Activated T-helper 2 cell treated with anti-CD3 and anti-CD28 coated beads, Interferon-gamma antibody, Interleukin-2, Interleukin-4, amounts not matched to agents 10 μg/mL and 5 μg/mL and 100 μg/mL, durations not matched to agents 14 hours and 24 hours and 36 hours (primary cell): ENCODE measurements around the gene CUL4B. TPM values are rescaled to one million over a fixed set of nuclear protein-coding genes. Genes with fewer than 3 reads are reported as not detected.
"Not testable (repeated sequence)": the region's sequence is repeated elsewhere in the genome, so short reads cannot be mapped to it uniquely, and the experiment has no call there.

Source experiments
- DNase-seq: peaks from one replicate; pipeline ENCODE4 v3.0.0; 2021; ENCODE audit warnings: low spot score
- H3K27ac Mint-ChIP-seq: one replicate; pipeline ENCODE4 v1.8.0; 2021; ENCODE audit warnings: mixed read lengths
- H3K27me3 Mint-ChIP-seq: one replicate; pipeline ENCODE4 v1.8.0; 2021; ENCODE audit warnings: low read depth, mixed read lengths
- H3K36me3 Mint-ChIP-seq: one replicate; pipeline ENCODE4 v1.8.0; 2021; ENCODE audit warnings: low read depth, mixed read lengths
- H3K4me1 Mint-ChIP-seq: one replicate; pipeline ENCODE4 v1.8.0; 2021; ENCODE audit warnings: low read depth, mixed read lengths
- H3K4me3 Mint-ChIP-seq: one replicate; pipeline ENCODE4 v1.8.0; 2021; ENCODE audit warnings: low read depth, mild to moderate bottlenecking, moderate library complexity, mixed read lengths
- H3K9me3 Mint-ChIP-seq: one replicate; pipeline ENCODE4 v1.8.0; 2021; ENCODE audit warnings: mixed read lengths
- intact Hi-C: fragments of 100-400 bp; cut with micrococcal nuclease; formaldehyde crosslinking; loops from one replicate; pipeline ENCODE4 v1.15.1; 2023
- total RNA-seq: library from RNA; stranded (reverse); gene quantifications from 2 replicates; pipeline ENCODE4 v1.2.3, GENCODE V29; 2022

Gene CUL4B
- 26.9 and 30.7 TPM in 2 replicates for total RNA-seq

DNA sequence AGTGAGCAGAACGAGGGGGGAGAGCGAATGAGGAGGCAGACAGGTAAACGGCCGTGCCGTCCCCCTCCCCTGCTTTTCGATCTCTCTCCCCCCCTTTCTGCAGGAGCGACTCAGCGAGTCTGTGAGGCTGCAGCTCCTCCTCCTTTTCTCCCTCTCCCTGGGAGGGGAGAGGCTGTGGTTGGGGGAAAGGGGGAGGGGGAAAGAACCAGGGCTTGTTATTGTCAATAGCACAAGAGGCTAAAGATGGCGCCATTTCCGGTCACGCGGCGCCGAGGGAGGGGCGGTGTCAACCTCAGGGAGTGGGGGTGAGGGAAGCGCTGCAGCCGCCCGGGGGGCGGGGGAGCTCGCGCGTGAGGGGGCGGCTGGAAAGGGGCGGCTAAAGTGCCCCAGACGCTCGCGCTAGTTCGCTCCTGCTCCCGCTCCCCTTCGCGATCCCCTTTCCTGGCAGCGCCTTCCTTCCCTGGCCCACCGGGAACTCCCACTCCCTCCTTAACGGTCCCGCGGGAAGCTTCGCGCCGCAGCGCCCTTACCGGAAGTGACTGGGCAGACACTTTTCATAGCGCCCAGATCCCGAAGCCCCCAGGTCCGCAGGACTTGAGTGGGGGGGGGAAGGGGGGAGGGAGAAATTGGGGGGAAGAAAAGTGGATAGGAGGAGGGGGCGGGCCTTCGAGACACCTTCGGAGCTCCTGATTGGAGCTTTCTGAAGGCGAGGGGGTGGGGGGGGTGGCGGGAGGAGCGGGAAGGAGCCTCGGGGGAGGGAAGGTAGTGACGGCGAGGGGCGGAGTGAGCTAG lies at the start of gene CUL4B:
CUL4B (minus strand) TSS at position 121 of the 792 bp plus-strand sequence. CDS start 324 bp downstream, outside the sequence.
- Mint-ChIP-seq H3K27me3 (no peaks in the 10 kb centered on the region), H3K36me3 (peaks cover 19% of the 10 kb centered on the region), H3K4me1 (peaks cover 29% of the 10 kb centered on the region), H3K27ac (peak within 1 kb of the TSS; percentile 93), H3K4me3 (peak within 1 kb of the TSS; percentile 98), H3K9me3 (no peaks in the 10 kb centered on the region)
- DNase-seq, result peak; percentile 88
- intact Hi-C loops, result loop anchor here (1.0 to 5.0 kb wide), 4 partner anchors 11 to 74 kb away; partner anchors contain the start of genes C1GALT1C1 and MCTS1

DNA sequence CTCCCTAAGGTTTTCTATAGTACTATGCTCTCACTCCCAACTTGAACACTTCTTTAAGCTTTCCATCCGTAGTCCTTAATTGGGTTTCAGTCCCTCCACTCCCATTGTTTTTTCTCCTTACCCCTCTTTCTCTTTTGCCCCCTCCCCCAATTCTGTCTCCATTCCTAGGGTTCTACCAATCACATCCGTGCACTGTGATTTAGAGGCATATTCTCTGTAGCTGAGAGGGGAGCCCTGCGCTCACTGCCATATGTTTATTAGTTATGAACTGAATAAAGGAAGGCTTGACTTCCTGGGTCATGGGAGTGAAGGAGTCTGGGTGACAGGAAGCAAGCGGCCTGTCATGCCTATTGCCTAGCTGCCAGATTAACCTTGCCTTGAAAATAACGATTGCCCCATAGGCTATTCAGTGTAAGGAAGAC lies 43.6 kb upstream of the CUL4B start:
- H3K36me3 Mint-ChIP-seq, result peaks cover 22% of the 10 kb centered on the region
- H3K4me3 Mint-ChIP-seq, result peak overlapping the region; percentile 97
- H3K9me3 Mint-ChIP-seq, result no peaks in the 10 kb centered on the region
- H3K27me3 Mint-ChIP-seq, result peaks cover 3% of the 10 kb centered on the region
- H3K4me1 Mint-ChIP-seq, result peaks cover 9% of the 10 kb centered on the region
- intact Hi-C loops, result loop anchor here (1.0 to 5.0 kb wide), 3 partner anchors 24 to 107 kb away; no protein-coding TSS in a partner anchor
- H3K27ac Mint-ChIP-seq, result peak overlapping the region; percentile 98
- peak; percentile 9 for DNase-seq

DNA sequence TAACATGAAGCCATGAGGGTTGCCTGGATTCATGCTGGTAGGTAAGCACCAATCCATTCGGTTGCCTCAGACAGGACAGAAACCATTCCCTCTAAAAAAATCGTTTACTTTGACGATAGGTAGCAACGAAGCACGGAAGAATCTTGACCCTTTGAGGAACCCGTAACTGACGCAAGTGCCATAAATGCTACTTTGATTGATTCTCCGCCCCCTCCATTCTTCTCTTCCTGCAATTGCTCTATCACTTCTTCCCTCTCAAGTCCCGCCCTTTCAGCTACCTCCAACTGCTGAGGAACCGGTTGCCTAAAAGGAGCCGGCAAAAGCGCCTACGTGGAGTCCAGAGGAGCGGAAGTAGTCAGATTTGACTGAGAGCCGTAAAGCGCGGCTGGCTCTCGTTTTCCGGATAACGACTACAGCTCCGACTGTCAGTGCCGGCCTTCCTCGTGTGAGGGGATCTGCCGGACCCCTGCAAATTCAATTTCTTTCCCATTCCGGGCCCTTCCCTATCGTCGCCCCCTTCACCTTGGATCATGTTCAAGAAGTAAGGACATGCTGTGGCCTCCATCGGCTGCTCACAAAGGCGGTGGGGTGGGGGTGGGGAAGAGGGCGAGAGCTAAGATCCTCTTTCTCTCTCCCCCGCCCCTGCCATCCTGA lies 43.1 kb upstream of the CUL4B start, which contains the start of gene MCTS1:
MCTS1 (plus strand) TSS at position 395 of the 654 bp plus-strand sequence; CDS start at position 531, 136 bp downstream.
- H3K27me3 Mint-ChIP-seq, result peaks cover 3% of the 10 kb centered on the region
- peak; percentile 79 for DNase-seq
- peaks cover 9% of the 10 kb centered on the region for H3K4me1 Mint-ChIP-seq
- peaks cover 20% of the 10 kb centered on the region for H3K36me3 Mint-ChIP-seq
- H3K9me3 Mint-ChIP-seq, result no peaks in the 10 kb centered on the region
- peak within 1 kb of the TSS; percentile 98 for H3K27ac Mint-ChIP-seq
- intact Hi-C loops, result loop anchor here (1.0 to 5.0 kb wide), 3 partner anchors 24 to 107 kb away; no protein-coding TSS in a partner anchor
- peak within 1 kb of the TSS; percentile 97 for H3K4me3 Mint-ChIP-seq

DNA sequence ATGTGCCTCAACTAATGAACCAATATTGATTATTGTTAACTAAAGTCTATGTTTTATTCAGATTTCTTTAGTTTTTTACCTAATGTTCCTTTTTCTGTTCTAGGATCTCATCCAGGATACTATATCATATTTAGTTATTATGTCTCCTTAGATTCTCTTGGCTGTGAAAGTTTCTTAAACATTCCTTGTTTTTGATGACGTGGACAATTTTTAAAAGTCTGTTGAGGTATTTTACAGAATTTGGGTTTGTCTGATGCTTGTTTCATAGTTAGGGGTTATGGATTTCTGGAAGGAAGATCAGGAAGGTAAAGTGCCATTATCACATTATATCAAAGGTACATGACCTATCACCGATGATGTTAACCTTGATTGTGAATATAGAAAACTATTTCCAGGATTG lies 24.9 kb upstream of the CUL4B start:
- intact Hi-C loops, result no loop called here
- no peak overlapping the region for H3K27ac Mint-ChIP-seq
- no peak overlapping the region for H3K4me3 Mint-ChIP-seq
- H3K36me3 Mint-ChIP-seq, result no peaks in the 10 kb centered on the region
- H3K4me1 Mint-ChIP-seq, result peaks cover 5% of the 10 kb centered on the region
- H3K9me3 Mint-ChIP-seq, result no peaks in the 10 kb centered on the region
- peaks cover 18% of the 10 kb centered on the region for H3K27me3 Mint-ChIP-seq
- no peak for DNase-seq

- intact Hi-C loops, result no loop called here
- Mint-ChIP-seq H3K4me1 (peaks cover 2% of the 10 kb centered on the region), H3K4me3 (no peak overlapping the region), H3K9me3 (no peaks in the 10 kb centered on the region), H3K27me3 (peaks cover 2% of the 10 kb centered on the region), H3K27ac (no peak overlapping the region), H3K36me3 (no peaks in the 10 kb centered on the region)
- no peak for DNase-seq
Observed at GRCh38 chrX:120575379-120576114, 14.8 kb upstream of the CUL4B start.

DNA sequence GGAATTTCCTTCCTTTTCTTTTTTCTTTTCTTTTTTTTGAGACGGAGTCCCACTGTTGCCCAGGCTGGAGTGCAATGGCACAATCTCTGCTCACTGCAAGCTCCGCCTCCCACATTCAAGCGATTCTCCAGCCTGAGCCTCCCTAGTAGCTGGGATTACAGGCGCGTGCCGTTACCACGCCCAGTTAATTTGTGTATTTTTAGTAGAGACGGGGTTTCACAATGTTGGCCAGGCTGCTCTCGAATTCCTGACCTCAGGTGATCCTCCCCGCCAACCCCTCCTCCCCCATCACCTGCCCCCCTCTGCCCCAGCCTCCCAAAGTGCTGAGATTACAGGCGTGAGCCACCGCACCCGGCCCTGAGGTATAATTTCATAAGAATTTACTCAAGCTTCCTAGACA lies 13.0 kb upstream of the CUL4B start:
- H3K27me3 Mint-ChIP-seq, H3K9me3 Mint-ChIP-seq, H3K27ac Mint-ChIP-seq, H3K4me1 Mint-ChIP-seq, H3K36me3 Mint-ChIP-seq, intact Hi-C loops, DNase-seq, H3K4me3 Mint-ChIP-seq: not testable (repeated sequence)

DNA sequence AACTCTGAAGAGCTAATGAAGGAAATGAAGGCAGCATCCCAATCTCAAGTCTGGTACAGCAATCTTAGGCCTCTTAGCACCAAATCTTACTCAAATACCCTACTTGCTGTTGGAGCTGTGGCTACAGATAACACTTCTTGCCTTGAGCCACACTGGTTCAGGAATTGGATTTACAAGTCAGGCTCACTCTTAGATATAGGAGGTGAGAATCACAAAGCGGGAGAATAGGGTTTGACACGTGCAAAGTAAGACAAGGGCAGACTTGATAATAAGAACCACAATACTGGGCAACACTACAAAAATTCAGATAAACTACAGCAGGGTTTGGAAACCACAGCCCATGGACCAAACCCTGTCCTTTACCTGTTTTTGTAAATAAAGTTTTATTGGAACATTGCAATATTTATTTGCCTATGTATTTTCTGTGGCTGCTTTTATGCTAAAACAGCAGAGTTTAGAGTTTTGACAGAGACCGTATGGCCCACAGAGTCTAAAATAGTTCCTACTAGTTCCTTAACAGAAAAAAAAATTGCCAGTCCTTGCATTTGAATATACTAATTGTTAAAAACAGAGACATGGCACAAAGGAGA lies 9.3 kb upstream of the CUL4B start:
- intact Hi-C loops, result no loop called here
- H3K36me3 Mint-ChIP-seq, result no peaks in the 10 kb centered on the region

DNA sequence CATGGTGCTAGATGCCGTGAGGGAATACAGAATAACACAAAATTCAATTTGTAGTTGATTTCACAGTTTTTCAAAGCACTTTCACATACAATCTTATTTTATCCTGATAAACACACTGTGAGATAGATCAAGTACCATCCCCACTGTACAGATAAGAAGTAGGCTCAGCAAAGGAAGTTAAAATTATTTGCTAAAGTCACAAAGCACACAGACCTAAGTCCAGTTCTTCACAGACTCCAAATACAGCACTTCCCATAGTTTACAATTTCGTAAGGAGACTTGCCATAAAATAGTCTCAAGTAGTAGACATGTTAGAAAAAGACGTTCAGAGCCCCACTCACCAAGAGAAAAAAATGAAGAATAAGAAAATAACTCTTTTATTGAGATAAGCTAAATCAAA lies 7.8 kb upstream of the CUL4B start:
- DNase-seq, result no peak
- intact Hi-C loops, result no loop called here
- H3K27me3 Mint-ChIP-seq, result no peaks in the 10 kb centered on the region
- H3K4me3 Mint-ChIP-seq, result no peak overlapping the region
- no peaks in the 10 kb centered on the region for H3K9me3 Mint-ChIP-seq
- no peak overlapping the region for H3K27ac Mint-ChIP-seq
- H3K36me3 Mint-ChIP-seq, result no peaks in the 10 kb centered on the region
- peaks cover 2% of the 10 kb centered on the region for H3K4me1 Mint-ChIP-seq

More for the DNA sequence above, 9.3 kb upstream of the CUL4B start:
- H3K4me3 Mint-ChIP-seq, result no peak overlapping the region
- no peaks in the 10 kb centered on the region for H3K9me3 Mint-ChIP-seq
- H3K27me3 Mint-ChIP-seq, result no peaks in the 10 kb centered on the region
- DNase-seq, result no peak
- peaks cover 2% of the 10 kb centered on the region for H3K4me1 Mint-ChIP-seq
- H3K27ac Mint-ChIP-seq, result no peak overlapping the region

GRCh38 chrX:120568035-120568434 lies 7.3 kb upstream of the CUL4B start:
- no peaks in the 10 kb centered on the region for H3K9me3 Mint-ChIP-seq
- H3K4me1 Mint-ChIP-seq, result peaks cover 2% of the 10 kb centered on the region
- intact Hi-C loops, result no loop called here
- no peaks in the 10 kb centered on the region for H3K36me3 Mint-ChIP-seq
- no peak for DNase-seq
- H3K27me3 Mint-ChIP-seq, result no peaks in the 10 kb centered on the region
- no peak overlapping the region for H3K4me3 Mint-ChIP-seq
- no peak overlapping the region for H3K27ac Mint-ChIP-seq

DNA sequence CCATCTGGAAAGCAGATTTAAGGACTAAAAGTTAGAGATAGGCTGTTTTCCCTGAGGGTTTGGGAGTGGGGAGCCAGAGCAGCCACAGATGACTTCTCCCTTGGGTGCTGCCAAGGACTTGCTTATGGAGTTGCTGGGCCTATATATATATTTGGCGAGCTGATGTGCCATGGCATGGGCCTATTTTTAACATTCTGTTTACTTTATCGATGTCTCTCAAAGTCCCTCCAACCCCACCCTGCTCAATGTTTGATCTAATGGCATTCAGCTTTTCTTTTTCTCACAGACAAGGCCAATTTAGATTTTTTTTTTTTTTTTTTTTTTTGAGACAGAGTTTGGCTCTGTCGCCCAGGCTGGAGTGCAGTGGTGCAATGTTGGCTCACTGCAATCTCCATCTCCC lies 6.1 kb upstream of the CUL4B start:
- Mint-ChIP-seq H3K4me3 (no peak overlapping the region), H3K27me3 (no peaks in the 10 kb centered on the region), H3K4me1 (peaks cover 9% of the 10 kb centered on the region), H3K27ac (no peak overlapping the region), H3K9me3 (no peaks in the 10 kb centered on the region), H3K36me3 (no peaks in the 10 kb centered on the region)
- intact Hi-C loops, result no loop called here
- no peak for DNase-seq

GRCh38 chrX:120564925-120565324 lies 4.2 kb upstream of the CUL4B start:
- DNase-seq, result no peak
- Mint-ChIP-seq H3K9me3 (no peaks in the 10 kb centered on the region), H3K27ac (no peak overlapping the region), H3K4me1 (peaks cover 9% of the 10 kb centered on the region), H3K27me3 (no peaks in the 10 kb centered on the region), H3K36me3 (no peaks in the 10 kb centered on the region), H3K4me3 (no peak overlapping the region)
- intact Hi-C loops, result loop anchor here (5.0 kb wide), 1 partner anchor 78 kb away; no protein-coding TSS in a partner anchor

GRCh38 chrX:120562569-120562926 lies 1.8 kb upstream of the CUL4B start:
- H3K36me3 Mint-ChIP-seq, result peaks cover 10% of the 10 kb centered on the region
- intact Hi-C loops, result loop anchor here (5.0 kb wide), 1 partner anchor 75 kb away; no protein-coding TSS in a partner anchor
- H3K27ac Mint-ChIP-seq, result peak overlapping the region; percentile 12
- H3K27me3 Mint-ChIP-seq, result no peaks in the 10 kb centered on the region
- no peaks in the 10 kb centered on the region for H3K9me3 Mint-ChIP-seq
- peak overlapping the region; percentile 30 for H3K4me3 Mint-ChIP-seq
- peaks cover 23% of the 10 kb centered on the region for H3K4me1 Mint-ChIP-seq
- DNase-seq, result no peak
